DOHH2 (cell line): Measurements from ENCODE around the gene FPR2.

Source experiments
- H3F3A ChIP-seq: fragments of 200-600 bp; sonication (generic), shearing (Covaris generic); 2 replicates; pipeline ENCODE4 v1.6.0; 2016; ENCODE audit warnings: antibody characterized with exemption, mild to moderate bottlenecking; ENCODE audit not compliant: control insufficient read depth, insufficient read depth
- H3K27ac ChIP-seq: fragments of 200-600 bp; sonication (generic); 2 replicates; pipeline ENCODE4 v1.5.1; 2014; ENCODE audit warnings: low read depth, mild to moderate bottlenecking, low read length, moderate library complexity
- H3K27me3 ChIP-seq: fragments of 200-600 bp; sonication (generic); 2 replicates; pipeline ENCODE4 v1.6.1; 2014; ENCODE audit warnings: mild to moderate bottlenecking, low read length, mixed read lengths; ENCODE audit not compliant: control insufficient read depth
- H3K36me3 ChIP-seq: fragments of 200-600 bp; sonication (generic); 2 replicates; pipeline ENCODE4 v1.6.1; 2014; ENCODE audit warnings: mild to moderate bottlenecking, low read length, moderate library complexity, mixed read lengths; ENCODE audit not compliant: control insufficient read depth
- H3K4me1 ChIP-seq: fragments of 200-600 bp; sonication (generic); 2 replicates; pipeline ENCODE4 v1.6.1; 2014; ENCODE audit warnings: mild to moderate bottlenecking, low read length, mixed read lengths; ENCODE audit not compliant: control insufficient read depth
- H3K4me2 ChIP-seq: fragments of 200-600 bp; sonication (generic); 2 replicates; pipeline ENCODE4 v1.6.0; 2014; ENCODE audit warnings: mild to moderate bottlenecking, low read length, moderate library complexity
- H3K4me3 ChIP-seq: fragments of 200-600 bp; sonication (generic); 2 replicates; pipeline ENCODE4 v1.5.1; 2014; ENCODE audit warnings: mild to moderate bottlenecking, low read length, mixed read lengths
- H3K79me2 ChIP-seq: fragments of 200-600 bp; sonication (generic); 2 replicates; pipeline ENCODE4 v1.6.1; 2014; ENCODE audit warnings: mild to moderate bottlenecking, low read length, mixed read lengths; ENCODE audit not compliant: control insufficient read depth
- H3K9me2 ChIP-seq: fragments of 200-600 bp; sonication (generic); replicated peaks from 2 replicates; pipeline ENCODE4 v1.6.1; 2014; ENCODE audit warnings: mild to moderate bottlenecking, low read length, mixed read lengths; ENCODE audit not compliant: control insufficient read depth
- H3K9me3 ChIP-seq: fragments of 200-600 bp; sonication (generic); 2 replicates; pipeline ENCODE4 v1.6.1; 2014; ENCODE audit warnings: antibody characterized with exemption, low read length, mixed read lengths; ENCODE audit not compliant: control insufficient read depth, insufficient read depth
- H4K20me1 ChIP-seq: fragments of 200-600 bp; sonication (generic); 2 replicates; pipeline ENCODE4 v1.6.0; 2014; ENCODE audit warnings: low read depth, mild to moderate bottlenecking, antibody characterized with exemption, low read length, moderate library complexity; ENCODE audit not compliant: control insufficient read depth, insufficient read depth
- EZH2phosphoT487 ChIP-seq: fragments of 200-600 bp; sonication (generic); IDR thresholded peaks from 2 replicates; pipeline ENCODE4 v1.6.1; 2017; ENCODE audit warnings: borderline replicate concordance, mild to moderate bottlenecking, antibody characterized with exemption, low read length, moderate library complexity, mixed read lengths
- TF ChIP-seq, protein P1 (sequence below): fragments of 200-600 bp; sonication (generic); IDR thresholded peaks from one replicate; pipeline ENCODE4 v1.5.1; 2014; ENCODE audit warnings: antibody characterized with exemption, mild to moderate bottlenecking, low read depth, low read length; ENCODE audit not compliant: poor library complexity, severe bottlenecking

The FPR2 gene

DNA sequence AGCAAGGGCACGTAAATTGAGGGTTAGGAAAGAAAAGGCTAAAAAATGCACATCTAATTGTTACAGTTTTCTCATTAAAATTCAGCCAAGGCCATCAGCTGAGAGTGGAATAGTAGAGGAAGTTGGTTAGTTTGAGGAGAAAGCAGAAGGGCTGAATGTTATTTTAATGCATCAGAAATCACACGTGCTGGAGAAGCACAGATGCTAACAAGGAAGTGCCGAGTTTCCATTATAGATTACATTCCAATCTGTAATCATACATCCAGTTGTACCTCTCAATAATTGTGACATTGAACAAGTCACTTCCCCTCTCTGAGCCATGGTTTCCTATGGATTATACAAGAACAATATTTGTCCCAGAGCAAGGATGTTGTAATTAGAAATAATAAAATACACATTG lies 59.0 kb downstream of the FPR2 start:
- H3K36me3 ChIP-seq, result no peaks in the 10 kb centered on the region
- no peaks in the 10 kb centered on the region for H3K27me3 ChIP-seq
- H3K27ac ChIP-seq, result no peak overlapping the region
- no peaks in the 10 kb centered on the region for H3K79me2 ChIP-seq
- no peak for TF ChIP-seq EZH2phosphoT487
- TF ChIP-seq, protein P1, sequence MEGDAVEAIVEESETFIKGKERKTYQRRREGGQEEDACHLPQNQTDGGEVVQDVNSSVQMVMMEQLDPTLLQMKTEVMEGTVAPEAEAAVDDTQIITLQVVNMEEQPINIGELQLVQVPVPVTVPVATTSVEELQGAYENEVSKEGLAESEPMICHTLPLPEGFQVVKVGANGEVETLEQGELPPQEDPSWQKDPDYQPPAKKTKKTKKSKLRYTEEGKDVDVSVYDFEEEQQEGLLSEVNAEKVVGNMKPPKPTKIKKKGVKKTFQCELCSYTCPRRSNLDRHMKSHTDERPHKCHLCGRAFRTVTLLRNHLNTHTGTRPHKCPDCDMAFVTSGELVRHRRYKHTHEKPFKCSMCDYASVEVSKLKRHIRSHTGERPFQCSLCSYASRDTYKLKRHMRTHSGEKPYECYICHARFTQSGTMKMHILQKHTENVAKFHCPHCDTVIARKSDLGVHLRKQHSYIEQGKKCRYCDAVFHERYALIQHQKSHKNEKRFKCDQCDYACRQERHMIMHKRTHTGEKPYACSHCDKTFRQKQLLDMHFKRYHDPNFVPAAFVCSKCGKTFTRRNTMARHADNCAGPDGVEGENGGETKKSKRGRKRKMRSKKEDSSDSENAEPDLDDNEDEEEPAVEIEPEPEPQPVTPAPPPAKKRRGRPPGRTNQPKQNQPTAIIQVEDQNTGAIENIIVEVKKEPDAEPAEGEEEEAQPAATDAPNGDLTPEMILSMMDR, result no peak
- H3K4me1 ChIP-seq, result no peaks in the 10 kb centered on the region
- no peaks in the 10 kb centered on the region for H4K20me1 ChIP-seq
- no peak overlapping the region for H3K4me2 ChIP-seq
- peaks cover 15% of the 10 kb centered on the region; the same call in 1 of the 2 replicates for H3K9me3 ChIP-seq
- no peaks in the 10 kb centered on the region for H3K9me2 ChIP-seq
- H3K4me3 ChIP-seq, result no peak overlapping the region
- no peaks in the 10 kb centered on the region for H3F3A ChIP-seq
